ENCODE measurements around the gene RNF181. TPM values are rescaled to one million over a fixed set of nuclear protein-coding genes. Genes with fewer than 3 reads are reported as not detected.

RNF181 gene, protein sequence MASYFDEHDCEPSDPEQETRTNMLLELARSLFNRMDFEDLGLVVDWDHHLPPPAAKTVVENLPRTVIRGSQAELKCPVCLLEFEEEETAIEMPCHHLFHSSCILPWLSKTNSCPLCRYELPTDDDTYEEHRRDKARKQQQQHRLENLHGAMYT
- 10 to 100 TPM; 80.7 to 83.6 TPM for total RNA-seq

DNA sequence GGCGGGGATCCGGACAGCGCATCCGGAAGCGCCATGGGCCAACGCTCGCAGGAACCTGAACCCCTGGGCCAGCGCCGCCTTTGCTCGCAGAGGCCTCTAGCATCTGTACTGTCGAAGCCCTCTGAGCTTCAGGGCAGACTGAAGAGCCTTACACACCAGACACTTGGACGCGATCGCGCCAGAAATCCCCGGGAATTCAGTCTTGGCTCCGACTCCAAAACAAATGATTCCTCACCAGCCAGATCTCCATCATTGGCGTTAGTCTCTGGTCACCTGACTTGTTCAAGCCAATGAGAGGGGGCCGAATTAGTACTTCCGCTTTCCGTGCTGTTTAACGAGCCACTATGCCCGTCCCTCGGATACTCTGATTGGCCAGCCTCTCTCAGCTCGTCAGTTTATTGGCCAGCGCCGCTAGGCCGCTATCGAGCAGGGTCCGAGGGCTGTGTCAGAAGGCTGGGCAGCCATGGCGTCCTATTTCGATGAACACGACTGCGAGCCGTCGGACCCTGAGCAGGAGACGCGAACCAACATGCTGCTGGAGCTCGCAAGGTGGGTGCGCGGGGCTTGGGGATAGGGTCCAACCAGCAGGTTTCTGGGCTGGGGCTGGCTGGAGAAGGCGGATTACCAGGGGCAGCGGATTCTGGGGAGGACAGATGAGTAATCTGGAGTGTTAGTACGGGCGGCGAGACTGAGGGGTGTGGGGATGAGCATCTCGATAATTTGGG is at the start of gene RNF181:
Gene RNF181 (plus strand): TSS at position 445 of the 725 bp plus-strand sequence. CDS start 19 bp downstream, at position 464.

DNA sequence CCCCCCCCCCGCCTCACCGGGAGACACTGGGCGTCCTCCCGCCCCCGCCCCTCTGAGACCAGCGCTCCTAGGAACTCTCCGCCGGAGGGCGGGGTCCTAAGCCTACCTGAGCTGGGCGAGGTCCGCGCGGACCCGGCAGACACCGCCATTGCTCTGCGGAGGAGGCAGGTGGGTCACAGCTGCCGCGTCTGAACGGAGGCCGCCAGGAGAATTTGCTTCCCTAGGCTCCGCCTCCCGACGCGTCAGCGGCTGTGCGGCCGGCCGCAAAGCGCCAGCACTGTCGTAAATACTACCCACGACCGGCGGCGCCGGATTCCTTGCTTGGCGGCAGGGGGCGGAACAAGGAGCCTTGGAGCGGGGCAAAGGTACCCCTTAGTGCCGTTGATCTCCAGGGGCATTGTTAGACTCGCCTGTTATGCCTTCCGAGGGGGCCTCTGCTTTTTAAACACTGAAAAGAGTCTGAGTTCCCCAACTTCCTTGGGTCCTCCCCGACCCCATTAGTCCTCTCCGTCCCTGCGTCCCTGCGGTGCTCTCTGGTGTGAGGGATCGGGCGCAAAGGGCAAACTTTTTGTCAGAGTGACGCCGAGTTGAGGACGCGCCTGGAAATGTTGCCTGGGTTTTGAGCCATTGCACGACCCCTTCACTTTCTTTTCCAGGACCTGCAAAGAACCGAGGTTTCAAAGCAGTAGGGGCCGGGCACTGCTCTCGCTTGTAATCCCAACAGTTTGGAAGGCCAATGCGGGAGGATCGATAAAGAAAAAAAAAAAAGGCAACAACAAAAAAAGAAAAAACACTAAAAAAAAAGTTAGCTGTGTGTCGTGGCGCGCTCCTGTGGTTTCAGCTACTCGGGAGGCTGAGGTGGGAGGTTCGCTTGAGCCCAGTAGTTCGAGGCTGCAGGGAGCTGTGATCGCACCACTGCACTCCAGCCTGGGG is 34.0 kb upstream of the RNF181 start, which contains the start of gene GGCX:
Gene GGCX (minus strand): TSS at position 214 of the 933 bp plus-strand sequence. CDS start 65 bp downstream, at position 149.

DNA sequence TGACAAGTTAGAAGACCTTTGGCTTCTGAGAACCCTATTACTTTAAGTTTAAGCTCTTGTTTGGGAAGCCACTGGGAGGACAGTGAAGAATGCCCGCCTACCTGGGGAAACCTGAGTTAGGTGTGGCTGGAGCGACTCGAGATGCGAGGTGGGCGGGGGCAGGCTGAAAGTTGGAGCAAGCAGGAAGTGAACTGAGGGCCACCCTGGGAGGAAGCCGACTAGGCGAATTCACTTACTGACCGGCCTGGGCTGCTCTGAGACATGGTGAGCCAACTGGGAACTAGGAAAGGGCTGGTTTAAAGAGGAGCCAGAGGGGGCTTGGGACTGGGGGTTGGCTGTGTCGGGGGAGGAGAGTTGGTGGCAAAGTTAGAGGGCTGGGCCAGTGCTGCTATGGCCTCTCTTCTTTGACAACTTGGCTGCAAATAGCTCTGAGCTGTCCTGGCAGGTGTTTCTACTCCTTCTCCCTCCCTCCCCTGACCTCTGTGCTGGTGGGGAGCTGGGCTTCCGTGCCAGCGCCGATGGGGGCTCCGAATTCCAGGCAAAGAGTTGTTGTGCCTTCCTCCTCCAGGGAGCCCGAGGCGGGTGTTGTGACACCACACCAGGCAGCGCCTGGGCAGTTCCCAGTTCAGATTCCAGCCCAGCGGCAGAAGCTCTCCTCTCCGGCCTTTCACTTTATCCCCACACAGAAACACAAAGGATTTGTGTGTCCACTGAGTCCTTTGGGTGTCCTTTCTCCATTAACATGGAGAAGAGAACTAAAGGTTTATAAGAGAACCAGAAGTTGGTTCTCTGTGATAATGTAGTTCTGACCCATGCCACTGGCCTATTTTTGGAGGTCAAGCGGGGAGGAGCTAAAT is 17.9 kb upstream of the RNF181 start, which contains the start of gene VAMP8:
Gene VAMP8 (plus strand): TSS at position 201 of the 857 bp plus-strand sequence. CDS start 61 bp downstream, at position 262.

DNA sequence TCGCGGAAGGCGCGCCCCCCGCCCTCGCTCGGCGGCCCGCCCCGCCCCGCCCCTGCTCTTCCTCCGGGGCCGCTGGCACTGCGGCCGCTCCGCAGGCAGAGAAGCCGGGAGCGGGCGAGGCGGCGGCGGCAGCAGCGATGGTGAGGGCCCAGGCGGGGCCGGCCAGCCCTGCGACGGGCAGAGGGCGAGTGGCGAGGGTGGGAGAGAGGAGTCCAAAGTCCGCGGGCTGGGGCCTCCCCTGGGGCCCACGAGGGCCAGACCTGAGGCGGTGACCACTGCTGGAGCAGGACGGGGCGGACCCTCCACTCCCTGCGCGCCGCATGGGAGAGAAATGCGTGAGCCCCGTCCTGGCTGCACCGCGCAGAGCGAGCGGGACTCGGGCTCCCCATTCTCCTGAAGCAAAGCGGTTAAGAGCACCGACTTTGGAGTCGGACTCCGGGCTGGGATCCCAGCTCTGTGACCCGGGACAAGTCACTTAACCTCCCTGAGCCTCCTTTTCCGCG is 11.1 kb upstream of the RNF181 start, which contains the start of gene VAMP5:
Gene VAMP5 (plus strand): TSS at position 78 of the 503 bp plus-strand sequence. CDS start 60 bp downstream, at position 138.

DNA sequence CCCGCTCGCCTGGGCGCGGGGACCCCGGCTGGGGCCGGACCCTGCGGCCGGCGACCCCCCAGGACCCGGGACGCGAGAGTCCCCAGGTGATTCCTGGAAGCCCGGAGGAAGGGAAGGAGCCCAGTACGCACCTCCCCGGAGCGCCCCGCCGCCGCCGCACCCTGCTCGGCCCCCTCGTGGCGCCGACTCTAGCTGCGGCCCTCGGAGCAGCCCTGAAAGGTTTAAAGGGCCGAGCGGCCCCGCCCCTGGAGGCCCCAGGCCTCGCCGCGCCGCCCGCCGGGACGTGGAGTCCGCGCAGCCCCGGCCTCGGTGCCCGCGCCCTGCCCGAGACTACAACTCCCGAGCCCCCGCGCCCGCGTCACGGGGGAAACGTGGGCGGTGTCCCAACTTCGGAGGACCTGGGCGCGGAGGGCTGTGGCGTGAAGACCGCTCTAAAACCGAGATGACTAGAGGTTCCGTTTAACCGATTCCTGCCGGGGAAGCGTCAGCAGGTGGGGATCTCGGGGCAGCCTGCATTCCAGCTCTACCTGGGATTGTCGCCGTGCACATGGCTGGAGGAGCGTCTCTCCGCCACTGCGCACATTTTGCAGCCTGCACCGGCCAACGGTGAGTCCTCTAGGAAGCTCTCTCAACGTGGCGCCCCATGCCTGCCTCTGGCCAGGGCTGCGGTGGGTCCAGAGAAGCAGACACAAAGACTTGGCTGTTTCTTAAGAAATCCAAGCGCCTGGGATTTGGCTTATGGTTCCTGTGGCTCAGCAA is 7.1 kb downstream of the RNF181 start, which contains the start of gene TMEM150A:
Gene TMEM150A (minus strand): TSS at position 223 of the 759 bp plus-strand sequence. CDS start 750 bp downstream, outside the sequence.

DNA sequence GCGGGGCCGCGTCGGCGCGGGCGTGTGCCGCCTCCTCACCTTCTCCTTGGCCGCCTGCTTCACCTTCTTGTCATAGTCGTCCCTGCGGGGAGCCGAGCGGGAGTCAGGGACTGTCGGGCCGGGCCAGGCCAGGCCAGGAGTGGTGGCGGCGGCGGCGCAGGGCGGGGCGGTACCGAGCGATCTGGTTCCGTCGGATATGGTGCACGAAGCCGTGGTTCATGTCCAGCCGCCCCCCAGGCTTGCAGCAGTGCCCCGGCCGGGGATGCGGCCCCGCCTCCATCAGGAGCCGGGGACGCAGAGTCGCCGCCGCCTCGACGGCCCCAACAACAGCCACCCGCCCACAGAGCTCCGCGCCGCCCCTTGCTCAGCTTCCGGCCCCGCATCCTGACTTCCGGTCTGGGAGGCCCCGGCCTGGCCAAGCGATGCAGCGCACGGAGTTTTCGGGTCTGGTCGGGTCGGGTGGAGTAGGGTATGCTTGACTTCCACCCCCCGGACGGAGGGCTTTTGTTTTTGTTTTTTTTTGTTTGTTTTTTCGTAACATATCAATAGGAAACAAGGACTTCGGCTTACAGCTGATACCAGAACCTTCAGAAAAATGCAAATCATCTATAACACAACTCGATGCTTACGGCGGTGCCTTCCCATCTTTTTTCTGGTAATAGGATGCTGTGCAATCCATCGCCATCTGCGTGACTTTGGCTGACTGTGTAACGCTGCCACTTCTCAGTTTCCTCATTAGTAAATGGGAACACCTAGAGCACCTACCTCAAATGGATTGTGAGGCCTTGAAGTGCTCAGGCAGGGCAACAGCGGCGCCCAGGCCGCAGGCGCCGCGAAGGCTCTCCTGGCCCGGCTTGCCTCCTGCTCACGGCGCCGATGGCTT is 16.4 kb downstream of the RNF181 start, which contains the start of gene C2orf68:
Gene C2orf68 (minus strand): TSS at position 362 of the 883 bp plus-strand sequence. CDS start 82 bp downstream, at position 280.

Other genes starting within 250 kb of the RNF181 start
- gene RETSAT, start 241.2 kb upstream of the RNF181 start, total RNA-seq: 10 to 100 TPM; 23.6 to 24.4 TPM
- 10 to 100 TPM; 20.2 to 22.2 TPM for gene ELMOD3, start 241.0 kb upstream of the RNF181 start, total RNA-seq
- 100 to 1,000 TPM; 180 to 192 TPM for gene CAPG, start 185.4 kb upstream of the RNF181 start, total RNA-seq
- gene SH2D6, start 177.0 kb upstream of the RNF181 start, total RNA-seq: under 1 TPM; 0.18 to 0.43 TPM
- gene MAT2A, start 56.6 kb upstream of the RNF181 start, total RNA-seq: 100 to 1,000 TPM; 221 to 243 TPM
- gene GGCX, start 34.3 kb upstream of the RNF181 start, total RNA-seq: 10 to 100 TPM; 18.1 to 18.4 TPM
- gene VAMP8, start 18.2 kb upstream of the RNF181 start, total RNA-seq: 100 to 1,000 TPM; 123 to 125 TPM
- 10 to 100 TPM; 85.3 to 93.9 TPM for gene VAMP5, start 11.3 kb upstream of the RNF181 start, total RNA-seq
- gene TMEM150A, start 7.0 kb downstream of the RNF181 start, total RNA-seq: 1 to 10 TPM; 4.0 to 6.3 TPM
- gene C2orf68, start 16.3 kb downstream of the RNF181 start, total RNA-seq: 10 to 100 TPM; 50.9 to 52.5 TPM
- 10 to 100 TPM; 63.9 to 65.3 TPM for gene USP39, start 20.4 kb downstream of the RNF181 start, total RNA-seq
- gene SFTPB, start 72.5 kb downstream of the RNF181 start, total RNA-seq: not detected
- 10 to 100 TPM; 26.3 to 26.4 TPM for gene GNLY, start 98.6 kb downstream of the RNF181 start, total RNA-seq
- under 1 TPM in 1 of 2 experiments, not detected in 1; 0.10 TPM for gene ATOH8, start 158.2 kb downstream of the RNF181 start, total RNA-seq